Sigmoid colon (tissue), 4 donors: ENCODE data around the gene CCDC85B.
"Not testable (repeated sequence)": the region's sequence is repeated elsewhere in the genome, so short reads cannot be mapped to it uniquely, and the experiment has no call there.

ENCODE experiments used
- EP300 ChIP-seq, 4 donors: sonication (generic); formaldehyde crosslinking; IDR thresholded peaks; one replicate each; pipeline ENCODE4 v1.6.1; 2017; ENCODE audit warnings: antibody characterized with exemption in 4 of 4
- POLR2A ChIP-seq, 2 donors: fragments of 450-650 bp; IDR thresholded peaks; one replicate each; pipeline ENCODE4 v1.6.1; 2016; ENCODE audit warnings: antibody characterized with exemption in 2 of 2, mild to moderate bottlenecking in 2 of 2, moderate library complexity in 2 of 2
- POLR2AphosphoS5 ChIP-seq, 4 donors: sonication (generic); formaldehyde crosslinking; IDR thresholded peaks; one replicate each; pipeline ENCODE4 v1.6.1; 2017; ENCODE audit warnings: antibody characterized with exemption in 4 of 4
- TF ChIP-seq, protein P1 (sequence below), 4 experiments: fragments of 450-650 bp in 3 of 4; fragments of 200-600 bp in 1 of 4; IDR thresholded peaks; one replicate each; pipeline ENCODE4 v1.5.1; 2016 to 2019; ENCODE audit warnings: antibody characterized with exemption in 4 of 4, mild to moderate bottlenecking in 3 of 4, moderate library complexity in 2 of 4

DNA sequence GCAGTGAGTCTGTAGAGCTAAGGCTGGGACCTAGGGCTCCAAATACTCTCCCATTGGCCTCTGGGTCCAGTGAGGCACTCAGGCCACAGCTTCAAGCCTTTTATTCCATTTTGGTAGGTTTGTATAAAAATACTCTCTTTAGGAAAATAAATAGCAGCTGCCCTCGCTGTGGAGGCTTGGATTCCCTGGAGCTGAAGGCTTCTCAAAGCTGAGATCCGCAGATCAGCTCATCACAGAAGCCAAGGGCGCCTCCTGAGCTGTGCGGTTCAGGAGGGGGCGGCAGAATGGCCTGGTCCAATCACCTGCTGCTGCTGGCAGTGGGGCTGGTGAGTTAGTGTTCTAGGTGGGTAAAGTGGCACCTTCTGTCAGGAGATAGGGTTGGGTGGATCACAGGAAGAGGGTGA lies 1.7 kb downstream of the CCDC85B start:
- TF ChIP-seq, protein P1, sequence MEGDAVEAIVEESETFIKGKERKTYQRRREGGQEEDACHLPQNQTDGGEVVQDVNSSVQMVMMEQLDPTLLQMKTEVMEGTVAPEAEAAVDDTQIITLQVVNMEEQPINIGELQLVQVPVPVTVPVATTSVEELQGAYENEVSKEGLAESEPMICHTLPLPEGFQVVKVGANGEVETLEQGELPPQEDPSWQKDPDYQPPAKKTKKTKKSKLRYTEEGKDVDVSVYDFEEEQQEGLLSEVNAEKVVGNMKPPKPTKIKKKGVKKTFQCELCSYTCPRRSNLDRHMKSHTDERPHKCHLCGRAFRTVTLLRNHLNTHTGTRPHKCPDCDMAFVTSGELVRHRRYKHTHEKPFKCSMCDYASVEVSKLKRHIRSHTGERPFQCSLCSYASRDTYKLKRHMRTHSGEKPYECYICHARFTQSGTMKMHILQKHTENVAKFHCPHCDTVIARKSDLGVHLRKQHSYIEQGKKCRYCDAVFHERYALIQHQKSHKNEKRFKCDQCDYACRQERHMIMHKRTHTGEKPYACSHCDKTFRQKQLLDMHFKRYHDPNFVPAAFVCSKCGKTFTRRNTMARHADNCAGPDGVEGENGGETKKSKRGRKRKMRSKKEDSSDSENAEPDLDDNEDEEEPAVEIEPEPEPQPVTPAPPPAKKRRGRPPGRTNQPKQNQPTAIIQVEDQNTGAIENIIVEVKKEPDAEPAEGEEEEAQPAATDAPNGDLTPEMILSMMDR (IDR thresholded peaks at IDR 0.05), result not testable (repeated sequence)
- TF ChIP-seq POLR2A, EP300, POLR2AphosphoS5 (IDR thresholded peaks at IDR 0.05): not testable (repeated sequence)
